GF-D8 (cell line): Measurements from ENCODE around the gene NAT8L.

Experiments used
- DNase-seq: peaks from one replicate; lab custom pipeline; 2025; lab: John Stamatoyannopoulos, UW

NAT8L gene

DNA sequence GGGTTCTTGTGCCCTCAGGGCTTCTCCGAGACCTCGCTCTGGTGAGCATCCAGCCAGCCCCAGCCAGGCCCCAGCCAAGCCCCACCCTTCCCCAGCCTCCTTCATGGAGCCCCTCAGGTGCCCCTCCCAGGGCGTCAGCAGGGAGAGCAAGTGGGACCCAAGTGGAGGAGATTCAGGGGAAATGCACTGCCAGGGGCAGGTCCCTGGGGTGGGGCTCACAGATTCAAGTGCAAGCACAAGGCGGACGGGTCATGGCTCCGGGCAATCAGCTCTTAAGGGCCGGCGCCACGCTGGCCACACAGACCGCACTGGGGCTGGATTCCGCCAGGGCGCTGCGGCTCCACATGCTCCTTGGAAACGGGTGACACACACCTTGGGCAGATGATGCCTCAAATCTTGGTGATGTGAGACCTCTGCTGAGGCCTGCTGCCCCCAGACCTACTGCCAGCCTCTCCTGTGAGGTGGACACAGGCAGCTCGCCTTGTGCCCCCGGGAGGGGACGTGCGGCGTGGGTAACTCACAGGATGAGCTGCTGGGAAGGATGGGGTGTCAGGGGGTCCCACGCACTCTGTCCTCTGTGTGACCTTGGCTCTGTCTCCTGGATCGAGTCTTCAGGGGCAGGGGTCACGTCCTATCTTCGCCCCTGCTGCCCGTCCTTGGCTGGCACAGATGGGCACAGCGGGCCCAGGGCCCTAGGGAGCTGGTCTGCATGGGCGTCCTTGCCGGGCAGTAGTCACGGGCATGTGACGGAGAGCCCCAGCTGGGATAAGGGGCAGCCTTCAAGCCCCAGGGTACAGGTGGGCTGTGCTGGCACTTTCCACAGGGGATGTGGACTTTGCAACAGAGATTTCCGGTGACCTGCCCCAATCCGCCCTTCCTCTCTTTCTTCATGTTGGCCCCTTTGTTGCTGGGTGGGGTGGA, 17.1 kb downstream of the NAT8L start:
- DNase-seq = no peak

DNA sequence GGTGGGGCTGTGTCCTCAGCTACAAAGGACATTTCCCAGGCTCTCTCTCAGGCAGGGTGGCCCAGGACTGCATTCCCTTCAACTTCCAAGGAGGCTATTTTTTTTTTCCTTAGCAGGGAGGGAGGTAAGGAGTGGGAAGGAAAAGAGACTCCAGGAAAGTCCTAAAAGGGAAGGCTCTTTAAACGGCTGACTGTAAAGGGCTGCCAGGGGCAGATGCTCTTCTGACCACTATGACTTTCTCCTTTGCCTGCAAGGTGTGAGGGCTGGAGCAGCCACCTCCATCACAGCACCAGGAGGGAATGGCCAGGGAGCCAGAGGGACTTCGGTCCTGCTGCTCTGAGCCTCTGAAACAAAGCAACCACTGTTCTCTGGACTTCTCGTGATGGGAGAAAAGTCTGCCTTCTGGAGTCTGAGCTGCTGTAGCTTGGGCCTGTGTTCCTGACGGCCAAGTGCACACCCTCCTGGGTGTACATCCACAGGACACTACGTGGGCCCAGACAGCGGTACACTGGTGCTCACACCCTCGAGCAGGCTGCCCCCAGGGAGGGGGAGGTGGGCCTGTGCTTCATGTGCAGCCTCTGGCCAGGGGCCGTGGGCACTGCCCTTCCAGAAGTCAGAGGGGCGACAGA, 17.9 kb downstream of the NAT8L start:
- no peak for DNase-seq

DNA sequence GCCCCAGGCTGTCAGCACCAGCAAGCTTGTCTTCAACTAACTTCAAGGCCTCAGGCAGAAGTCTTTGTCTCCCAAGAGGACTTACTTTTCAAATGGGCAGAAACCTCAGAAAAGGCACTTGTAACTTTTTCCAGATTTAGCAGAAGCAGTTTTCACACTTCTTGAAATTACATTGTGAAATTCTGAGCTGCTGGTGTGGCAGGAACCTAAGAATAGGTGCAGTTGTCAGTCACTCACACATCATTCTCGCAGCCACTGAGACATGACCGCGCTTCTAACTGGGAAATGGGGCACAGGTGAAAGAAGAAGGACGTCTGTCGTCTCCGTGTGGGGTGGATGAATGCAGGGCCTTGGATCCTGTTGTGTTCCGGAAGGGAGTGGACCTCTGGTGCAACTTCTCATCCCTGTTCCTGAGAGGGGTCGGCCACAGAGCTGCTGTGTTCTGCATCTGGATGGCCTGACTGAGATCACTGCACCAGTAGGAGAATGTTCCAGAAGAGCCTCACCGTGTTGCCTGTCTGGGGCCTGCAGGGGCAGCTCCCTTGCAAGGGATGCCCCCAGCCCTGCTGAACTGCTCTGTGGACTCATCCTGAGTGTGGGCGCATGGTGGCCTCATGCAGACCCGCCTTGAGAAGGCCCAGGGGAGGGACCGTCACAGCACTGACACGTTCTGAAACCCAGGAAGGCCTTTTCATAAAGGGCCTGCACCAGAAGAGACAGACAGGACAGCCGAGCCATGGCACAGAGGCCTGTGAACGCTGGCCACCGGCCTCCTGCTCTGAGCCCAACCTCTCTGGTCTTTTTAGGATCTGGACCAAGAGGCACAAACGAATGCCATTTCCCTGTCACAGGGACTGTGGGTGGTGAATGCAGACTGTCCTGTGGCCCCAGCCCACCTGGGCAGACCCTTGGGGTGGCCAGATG, 18.7 kb downstream of the NAT8L start:
- no peak for DNase-seq

DNA sequence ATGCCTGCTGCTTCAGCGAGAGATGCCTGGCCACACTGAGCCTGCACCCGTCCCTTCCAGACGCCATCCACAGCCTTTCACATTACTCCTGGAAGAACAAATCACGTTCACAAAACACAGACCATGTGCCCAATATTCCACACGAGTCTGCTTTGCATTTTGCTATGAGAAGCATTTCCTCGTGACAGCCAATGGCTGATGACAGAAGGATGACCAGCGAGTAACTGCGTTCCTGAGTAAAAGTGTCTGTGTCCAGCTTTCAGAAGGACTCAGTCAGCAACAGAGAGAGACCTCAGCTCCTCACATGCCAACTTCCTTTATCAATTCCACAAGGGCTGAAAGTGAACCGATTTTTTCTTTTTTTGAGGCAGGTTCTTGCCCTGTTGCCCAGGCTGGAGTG, 19.5 kb downstream of the NAT8L start:
- DNase-seq = no peak

DNA sequence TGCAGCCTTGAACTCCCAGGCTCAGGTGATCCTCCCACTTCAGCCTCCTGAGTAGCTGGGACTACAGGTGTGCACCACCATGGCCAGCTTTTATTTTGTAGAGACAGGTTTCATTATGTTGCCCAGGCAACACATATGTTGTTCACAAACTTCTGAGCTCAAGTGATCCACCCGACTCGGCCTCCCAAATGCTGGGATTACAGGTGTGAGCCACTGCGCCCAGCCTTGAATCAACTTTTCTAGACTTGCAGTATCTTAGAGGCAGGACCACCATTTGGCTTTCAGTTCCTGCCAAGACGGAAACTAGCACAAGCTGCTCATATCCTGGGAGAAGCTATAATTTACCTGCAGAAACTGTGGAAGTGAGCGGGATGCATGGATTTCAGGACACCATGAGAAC, 19.9 kb downstream of the NAT8L start:
- DNase-seq = no peak

DNA sequence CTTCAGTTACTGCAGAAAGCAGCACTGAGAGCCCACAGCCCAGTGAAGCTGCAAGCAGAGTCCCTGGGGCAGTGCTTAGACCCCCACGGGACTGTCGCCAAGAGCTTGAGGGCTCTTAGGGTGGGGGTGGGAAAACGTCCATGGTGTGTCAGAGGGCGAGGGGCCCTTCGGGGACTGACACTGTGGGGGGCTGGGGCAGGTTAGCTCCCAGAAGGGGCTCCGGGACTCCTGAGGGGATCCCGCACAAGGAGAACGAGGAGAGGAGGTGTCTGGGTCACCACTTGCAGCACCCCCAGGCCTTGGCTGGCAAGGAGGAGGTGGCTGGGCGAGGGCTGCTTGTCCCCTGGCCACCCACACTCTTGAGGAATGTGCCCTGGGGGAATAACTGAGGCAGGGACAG, 20.8 kb downstream of the NAT8L start:
- DNase-seq = no peak

DNA sequence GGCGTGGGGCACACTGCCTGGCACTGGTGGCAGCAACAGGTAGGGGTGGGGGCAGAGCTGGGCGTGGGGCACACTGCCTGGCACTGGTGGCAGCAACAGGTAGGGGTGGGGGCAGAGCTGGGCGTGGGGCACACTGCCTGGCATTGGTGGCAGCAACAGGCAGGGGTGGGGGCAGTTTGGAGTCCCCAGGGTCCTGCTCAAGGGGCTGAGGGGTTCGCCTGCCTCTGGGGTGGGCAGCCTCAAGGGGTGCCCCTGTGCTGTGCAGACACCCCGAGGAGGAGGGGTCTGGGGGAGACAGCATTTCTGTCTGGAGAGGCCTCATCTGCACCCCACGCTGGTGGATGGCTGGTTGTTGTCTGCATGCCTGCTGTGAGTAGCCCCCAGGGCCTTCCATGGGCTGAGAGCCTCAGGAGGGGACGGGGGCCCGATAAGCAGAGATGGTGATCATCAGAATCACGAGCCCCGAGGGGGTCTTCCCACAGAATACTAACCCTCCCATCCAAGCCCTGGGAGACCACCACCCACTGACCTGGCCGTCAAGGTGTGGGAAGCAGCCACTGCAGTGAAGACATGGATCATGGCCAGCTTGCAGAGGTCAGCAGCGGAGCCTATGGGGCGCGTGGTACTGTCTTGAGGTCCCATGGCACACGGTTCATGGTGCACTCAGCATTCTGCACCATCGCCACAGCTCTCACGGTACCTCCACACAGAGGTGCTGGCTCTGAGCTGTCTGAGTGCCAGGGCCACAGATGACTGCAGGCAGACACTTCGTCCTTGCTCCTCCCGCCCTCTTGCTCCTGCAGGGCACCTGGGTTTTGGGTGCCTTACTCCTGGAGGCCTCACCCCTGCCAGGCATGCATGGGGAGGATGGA, 21.5 kb downstream of the NAT8L start:
- no peak for DNase-seq

DNA sequence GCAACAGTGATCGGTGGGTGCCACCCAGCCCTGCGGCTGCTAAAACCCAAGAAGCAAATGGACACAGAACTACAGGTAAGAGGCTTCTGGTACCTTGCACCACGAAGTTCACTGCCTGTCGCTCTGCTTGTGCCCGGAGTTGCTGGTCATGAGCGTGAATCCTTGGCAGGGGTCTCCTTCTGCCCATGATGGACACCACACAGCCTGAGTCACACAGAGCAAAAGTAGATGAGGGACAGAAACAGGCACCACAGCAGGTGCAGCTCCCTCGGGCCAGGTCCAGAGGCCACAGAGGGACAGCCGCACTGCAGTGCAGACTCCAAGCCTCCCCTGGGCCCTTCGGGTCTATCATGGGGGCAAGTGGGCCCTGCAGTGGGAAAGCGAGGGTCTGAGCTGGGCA, 22.4 kb downstream of the NAT8L start:
- DNase-seq = no peak

DNA sequence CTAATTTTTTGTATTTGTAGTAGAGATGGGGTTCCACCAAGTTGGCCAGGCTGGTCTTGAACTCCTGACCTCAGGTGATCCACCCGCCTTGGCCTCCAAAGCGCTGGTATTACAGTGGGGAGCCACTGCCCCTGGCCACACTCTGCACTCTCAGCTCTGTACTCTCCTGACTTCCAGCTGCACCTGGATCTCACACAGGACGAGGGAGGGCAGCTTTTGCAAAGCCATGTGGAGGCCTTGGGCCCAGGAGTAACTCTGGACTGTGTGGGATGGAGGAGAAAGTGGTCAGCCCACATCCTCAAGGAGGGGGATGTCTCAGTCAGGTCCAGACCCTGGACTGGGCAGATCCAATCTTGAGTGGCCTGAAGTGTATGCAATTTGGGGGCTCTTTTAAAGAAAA, 23.0 kb downstream of the NAT8L start:
- DNase-seq = no peak

DNA sequence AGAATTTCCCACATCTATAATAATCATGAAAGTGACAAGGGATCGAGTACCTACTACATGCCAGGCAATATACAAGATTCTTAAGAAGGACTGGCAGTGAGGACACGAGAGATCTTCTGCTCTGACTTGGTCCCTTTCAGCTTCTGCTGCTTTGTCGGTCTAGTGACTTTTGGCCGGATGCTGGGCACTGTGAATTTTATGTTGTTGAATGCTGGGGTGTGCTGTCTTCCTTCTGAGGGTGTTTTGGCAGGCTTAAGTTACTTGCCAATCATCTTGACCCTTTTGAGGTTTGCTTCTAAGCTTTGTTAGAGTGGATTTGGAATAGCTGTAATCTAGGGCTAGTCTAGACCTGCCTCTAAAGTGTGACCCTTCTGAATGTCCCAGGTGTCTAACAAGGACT, 23.5 kb downstream of the NAT8L start:
- no peak for DNase-seq

DNA sequence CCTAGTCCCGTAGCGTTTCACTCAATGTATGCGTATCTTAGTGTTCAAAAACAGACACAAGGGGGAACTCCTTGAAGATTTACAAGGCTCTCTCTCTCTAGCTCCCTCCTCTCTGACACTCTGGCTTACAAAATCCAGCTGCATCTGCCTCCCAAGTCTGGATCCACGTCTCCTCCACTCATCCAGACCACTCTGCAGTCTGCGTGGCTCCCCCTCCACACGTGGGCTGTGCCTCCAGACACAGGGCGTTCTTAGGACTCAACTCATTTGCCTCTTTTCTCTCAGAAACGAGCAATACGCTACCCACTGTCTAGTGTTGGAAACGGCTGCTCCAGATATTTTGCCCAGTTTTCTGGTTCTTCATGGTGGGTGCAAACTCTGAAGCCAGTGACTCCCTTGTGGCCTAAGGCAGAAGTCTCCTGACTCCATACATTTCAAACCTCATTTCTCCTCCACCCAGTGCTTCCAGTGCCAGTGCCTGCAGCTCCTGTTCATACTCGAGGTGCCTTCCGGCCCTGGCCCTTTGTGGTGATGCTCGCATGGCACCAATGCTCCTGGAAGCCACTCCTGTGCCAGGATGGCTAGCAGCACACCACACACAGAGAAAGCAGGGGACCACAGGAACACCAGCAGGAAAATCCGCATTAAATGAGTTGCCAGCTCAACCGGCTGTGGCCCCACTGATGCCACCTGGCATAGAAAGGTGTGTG, 24.1 kb downstream of the NAT8L start:
- no peak for DNase-seq

DNA sequence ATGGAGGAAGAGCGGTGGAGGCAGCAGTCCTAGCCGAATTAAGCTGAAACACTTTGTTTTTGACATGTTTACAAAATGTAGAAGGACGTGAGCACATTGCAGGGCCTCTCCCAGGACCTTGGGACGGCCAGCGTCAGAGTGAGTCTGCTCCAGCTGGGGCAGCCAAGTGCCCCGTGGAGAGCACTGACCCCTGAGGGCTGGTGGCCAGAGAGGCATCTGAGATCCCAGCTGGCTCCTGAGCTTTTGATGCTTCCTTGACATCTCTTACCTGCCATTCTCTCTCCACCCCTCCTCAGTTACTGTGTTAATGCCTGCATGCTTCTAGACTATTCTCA, 24.7 kb downstream of the NAT8L start:
- no peak for DNase-seq

DNA sequence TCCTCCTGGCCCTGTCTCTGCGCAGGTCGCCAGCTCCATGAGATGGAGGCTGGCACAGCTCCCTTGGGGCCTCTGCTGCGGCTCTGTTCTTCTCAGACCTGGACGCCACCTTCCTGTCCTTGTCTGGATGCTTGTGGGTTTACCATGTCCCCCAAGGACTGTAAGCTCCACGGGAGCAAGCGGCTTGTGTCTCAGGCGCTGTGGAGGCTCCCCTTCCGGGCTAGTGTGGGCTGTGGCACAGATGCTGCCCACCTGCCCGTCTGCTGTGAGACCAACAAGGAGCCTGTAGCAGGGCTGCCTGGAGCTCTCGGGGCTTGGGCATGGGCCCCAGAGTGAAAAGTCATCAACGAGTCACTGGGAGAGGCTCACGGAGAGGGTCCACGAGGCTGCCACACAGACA, 25.2 kb downstream of the NAT8L start:
- DNase-seq = no peak

DNA sequence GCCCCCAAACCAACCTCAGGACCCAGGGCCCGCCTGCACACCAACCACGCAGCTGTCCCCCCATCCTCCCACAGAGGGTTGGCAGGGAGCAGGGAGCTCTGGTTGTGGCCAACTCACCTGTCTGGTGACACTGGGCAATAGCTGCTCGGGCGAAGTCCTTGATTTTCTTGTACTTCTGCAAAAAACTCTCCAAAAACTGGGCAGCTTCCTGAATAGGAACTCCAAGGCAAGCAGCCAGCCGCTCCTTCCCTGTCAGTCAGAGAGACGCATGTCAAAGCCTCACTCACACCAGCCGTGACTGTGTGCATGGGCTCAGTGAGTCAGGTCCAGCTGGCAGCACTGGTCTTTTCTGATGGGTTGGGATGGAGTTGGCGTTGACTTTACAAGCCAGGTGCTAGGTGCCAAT, 26.4 kb downstream of the NAT8L start:
- no peak for DNase-seq

DNA sequence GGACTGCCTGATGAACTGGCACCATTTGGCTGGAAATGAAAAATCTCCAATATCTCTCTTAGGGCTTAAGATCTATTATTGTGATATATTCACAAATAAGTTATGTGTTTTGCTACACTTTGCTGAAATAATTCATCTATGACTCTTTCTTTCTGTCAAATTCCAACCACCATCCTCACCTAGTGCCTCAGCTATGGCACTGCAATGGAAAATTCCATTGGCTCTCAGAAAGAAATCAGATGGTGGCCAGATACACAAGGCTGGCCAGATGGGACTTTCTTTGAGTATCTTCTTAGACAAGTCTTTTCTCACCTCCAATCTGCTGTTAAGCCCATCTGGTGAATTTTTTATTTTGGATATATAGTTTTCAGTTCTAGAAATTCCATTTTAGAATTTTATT, 28.0 kb downstream of the NAT8L start:
- no peak for DNase-seq

DNA sequence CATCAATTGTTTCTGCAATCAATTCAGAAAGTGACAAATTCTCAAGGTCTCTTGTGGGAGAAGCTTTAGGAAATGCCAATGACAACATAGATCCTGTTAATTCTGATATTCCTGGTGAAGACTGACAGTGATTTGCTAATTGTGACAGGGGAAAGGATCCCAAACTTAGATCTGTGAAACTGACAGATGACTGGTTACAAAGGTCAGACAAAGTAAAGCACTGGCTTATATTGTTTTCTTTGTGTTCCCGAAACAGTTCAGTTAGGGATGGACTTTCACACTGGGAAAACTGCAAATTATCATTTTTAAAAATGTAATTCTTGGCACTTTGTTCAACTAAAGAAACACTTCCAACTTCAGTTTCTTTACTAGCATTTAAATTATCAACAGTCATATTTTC, 30.1 kb downstream of the NAT8L start:
- DNase-seq = no peak

DNA sequence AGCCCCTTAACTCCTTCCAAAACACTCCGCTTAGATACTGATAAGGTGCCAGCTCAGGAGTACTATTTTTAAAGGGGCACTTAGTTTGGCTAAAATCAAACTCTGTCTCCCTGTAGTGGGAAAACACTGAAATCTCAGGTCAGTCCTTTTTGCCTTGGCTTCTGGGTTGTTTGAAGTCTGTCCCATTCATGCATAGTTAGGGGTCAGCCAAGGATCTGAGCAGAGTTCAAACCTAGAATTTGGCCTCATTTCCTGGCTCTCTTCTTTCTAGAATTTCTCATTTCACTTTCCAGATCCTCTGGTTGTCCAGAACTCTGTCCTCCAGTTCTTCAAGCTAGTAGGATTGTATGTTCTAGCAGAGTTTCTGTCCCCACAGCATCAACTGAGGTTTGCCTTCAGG, 31.5 kb downstream of the NAT8L start:
- no peak for DNase-seq

DNA sequence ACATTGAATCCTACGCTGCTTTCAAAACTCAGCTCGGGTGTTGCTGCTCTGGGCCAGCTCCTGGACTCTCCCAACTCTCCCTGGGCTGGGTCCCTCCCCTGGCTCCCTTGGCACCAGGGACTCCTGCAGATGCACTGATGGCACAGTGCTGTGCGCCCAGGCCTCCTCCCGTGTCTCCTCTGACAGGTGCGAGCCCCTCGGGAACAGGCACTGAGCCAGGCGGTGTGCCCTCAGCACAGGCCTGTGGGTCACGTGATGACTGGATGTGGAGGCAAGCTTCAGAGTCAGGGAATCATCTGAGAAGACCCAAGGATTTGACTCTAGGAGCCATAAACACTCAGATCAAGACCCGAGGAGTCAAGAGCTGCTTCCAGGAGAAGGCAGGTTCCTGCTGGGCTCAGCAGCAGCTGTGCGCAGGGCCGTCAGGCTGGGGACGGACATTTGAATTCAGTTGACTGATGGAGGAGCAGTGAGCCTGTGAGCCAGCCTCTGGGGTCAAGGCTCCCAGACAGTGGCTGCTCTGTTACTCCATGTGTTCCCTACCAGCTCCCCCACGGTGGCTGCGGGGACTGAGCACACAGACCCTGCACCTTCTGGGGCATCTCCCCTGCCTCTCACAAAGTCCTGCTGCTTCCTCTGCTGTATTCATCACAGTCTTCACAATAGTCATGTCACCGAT, 33.0 kb downstream of the NAT8L start:
- DNase-seq = no peak

DNA sequence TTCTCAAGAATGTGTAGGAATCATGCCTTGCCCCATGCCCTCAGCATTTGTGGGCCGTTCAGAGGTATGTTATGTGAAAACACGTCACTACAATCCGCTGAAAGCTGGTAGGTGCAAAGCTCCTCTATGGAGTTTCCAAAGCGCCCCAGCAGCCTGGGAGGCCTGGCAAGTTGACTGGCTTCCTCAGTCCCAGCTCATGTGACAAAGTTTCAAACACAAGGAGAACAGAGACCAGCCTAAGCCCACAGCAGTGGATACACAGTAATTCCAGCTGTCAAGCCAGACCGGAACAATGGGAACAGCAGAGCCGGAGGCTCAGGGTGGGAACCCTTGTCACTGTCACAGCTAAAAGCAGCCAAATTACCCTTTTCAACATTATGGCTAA, 33.5 kb downstream of the NAT8L start:
- no peak for DNase-seq

DNA sequence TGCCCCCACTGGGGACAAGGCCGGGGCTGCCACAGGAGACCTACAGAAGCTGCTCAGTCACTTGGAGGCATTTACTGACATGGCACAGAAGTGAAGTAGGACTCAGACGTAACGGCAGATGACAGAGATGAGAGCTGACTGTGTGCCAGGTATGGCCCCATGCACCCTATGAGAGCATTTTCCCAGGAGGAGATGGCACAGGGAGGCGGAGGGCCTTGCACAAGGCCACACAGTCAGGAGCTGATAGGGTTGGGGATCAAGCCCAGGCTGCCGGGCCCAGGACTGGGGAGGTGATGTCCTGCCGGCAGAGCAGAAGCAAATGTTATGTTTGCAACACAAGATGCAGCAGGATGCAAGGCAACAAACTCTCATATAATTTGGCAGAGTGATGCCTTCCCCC, 34.1 kb downstream of the NAT8L start:
- DNase-seq = no peak

DNA sequence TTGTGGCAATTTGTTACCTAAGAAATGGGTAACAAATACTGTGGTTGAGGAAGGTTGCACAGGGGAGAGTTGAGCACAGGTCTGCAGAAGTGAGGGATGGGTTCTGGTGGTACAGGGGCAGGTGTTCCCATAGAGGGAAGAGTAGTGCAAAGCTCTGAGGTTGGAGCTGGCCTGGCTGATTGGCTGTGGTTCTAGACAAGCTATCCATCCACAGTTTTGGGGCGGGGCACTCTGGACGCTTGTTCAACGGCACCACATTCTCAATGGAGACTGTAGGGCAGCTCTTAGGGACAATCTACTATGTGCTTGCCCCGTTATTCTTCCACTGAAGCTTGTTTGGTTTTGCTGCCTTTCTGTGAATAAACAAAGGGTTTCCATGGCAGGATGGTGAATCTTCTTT, 35.4 kb downstream of the NAT8L start:
- DNase-seq = no peak
